Neutrophil (primary cell): ENCODE data around the gene GREM2.

Experiments used
- H3K27ac ChIP-seq: fragments of 200-600 bp; sonication (generic); 2 replicates; pipeline ENCODE4 v1.5.1; 2016; ENCODE audit warnings: mild to moderate bottlenecking, moderate library complexity
- H3K27me3 ChIP-seq: fragments of 200-600 bp; sonication (generic); 2 replicates; pipeline ENCODE4 v1.6.0; 2016; ENCODE audit warnings: mild to moderate bottlenecking
- H3K36me3 ChIP-seq: fragments of 200-600 bp; sonication (generic); 2 replicates; pipeline ENCODE4 v1.5.1; 2017
- H3K4me1 ChIP-seq, 2 experiments: fragments of 200-600 bp in 1 of 2; sonication (generic) in 1 of 2; 1 replicate in 1 of 2; 2 replicates in 1 of 2; pipeline versions ENCODE4 v1.5.1 to v1.6.1; 2013 to 2016; ENCODE audit warnings: low read depth in 1 of 2, low read length in 1 of 2, mild to moderate bottlenecking in 1 of 2, moderate library complexity in 1 of 2; ENCODE audit not compliant: control insufficient read depth in 1 of 2, insufficient read depth in 1 of 2
- H3K4me3 ChIP-seq, 2 experiments: fragments of 200-600 bp in 1 of 2; sonication (generic) in 1 of 2; 1 replicate in 1 of 2; 2 replicates in 1 of 2; pipeline ENCODE4 v1.5.1; 2013 to 2016; ENCODE audit warnings: low read depth in 1 of 2, low read length in 1 of 2, mild to moderate bottlenecking in 1 of 2, moderate library complexity in 1 of 2
- H3K9me3 ChIP-seq: fragments of 200-600 bp; sonication (generic); 2 replicates; pipeline ENCODE4 v1.5.1; 2016
- CTCF ChIP-seq: fragments of 200-600 bp; sonication (generic); IDR thresholded peaks from 2 replicates; pipeline ENCODE4 v1.5.1; 2016; ENCODE audit warnings: antibody characterized with exemption

GREM2 gene

DNA sequence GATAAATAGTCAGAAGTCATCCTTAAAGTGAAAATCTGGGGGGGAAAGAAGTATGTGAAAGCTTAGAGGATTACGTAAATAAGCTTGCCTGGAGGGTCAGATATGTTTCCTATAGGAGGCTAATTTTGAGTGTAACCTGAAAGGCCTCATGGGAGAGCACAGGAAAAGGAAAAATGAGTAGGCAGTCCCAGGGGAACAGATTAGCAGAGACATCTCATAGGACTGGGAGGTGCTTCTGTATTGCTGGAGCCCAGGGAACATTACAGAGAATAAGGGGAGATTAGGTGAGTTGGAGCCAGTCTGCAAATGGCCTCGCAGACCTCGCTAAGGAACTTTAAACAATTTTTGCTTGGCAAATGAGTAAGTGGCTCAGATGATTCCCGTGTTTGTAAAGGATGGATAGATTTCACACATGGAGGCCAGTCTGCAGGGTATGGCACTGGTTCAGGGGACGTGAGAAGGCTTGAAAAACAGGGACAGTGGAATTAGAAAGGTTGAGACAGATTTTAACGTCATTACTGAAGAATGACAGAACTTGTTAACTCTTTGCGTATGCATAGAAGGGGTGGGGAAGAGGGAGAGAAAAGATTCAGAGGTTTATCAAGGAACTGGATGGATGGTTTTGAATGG is 149.1 kb downstream of the GREM2 start:
- Histone ChIP-seq H3K27ac (no peak overlapping the region), H3K4me1 (no peaks in the 10 kb centered on the region), H3K9me3 (no peaks in the 10 kb centered on the region), H3K36me3 (no peaks in the 10 kb centered on the region), H3K4me3 (no peak overlapping the region), H3K27me3 (no peaks in the 10 kb centered on the region)
- no peak for TF ChIP-seq CTCF

DNA sequence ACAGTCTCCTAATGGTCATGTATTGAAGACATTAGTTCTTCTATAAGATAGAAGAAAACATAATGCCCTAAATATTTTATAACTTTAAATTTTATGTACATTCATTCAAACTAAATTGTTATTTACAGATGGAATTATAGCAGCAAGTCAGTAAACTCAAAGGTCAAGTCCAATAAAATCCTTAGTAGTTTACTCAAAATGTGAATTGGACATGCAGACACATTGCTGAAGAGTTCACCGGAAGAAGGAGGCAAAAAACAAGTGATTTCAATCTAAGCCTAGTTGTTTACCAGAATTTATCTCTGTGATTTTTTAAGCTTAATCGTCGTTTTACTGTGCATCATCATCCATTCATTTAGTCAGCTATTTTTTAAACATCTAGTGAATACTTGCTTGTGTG is 149.7 kb downstream of the GREM2 start:
- Histone ChIP-seq H3K27me3 (no peaks in the 10 kb centered on the region), H3K4me3 (no peak overlapping the region), H3K36me3 (no peaks in the 10 kb centered on the region), H3K9me3 (no peaks in the 10 kb centered on the region), H3K27ac (no peak overlapping the region), H3K4me1 (no peaks in the 10 kb centered on the region)
- no peak for TF ChIP-seq CTCF

DNA sequence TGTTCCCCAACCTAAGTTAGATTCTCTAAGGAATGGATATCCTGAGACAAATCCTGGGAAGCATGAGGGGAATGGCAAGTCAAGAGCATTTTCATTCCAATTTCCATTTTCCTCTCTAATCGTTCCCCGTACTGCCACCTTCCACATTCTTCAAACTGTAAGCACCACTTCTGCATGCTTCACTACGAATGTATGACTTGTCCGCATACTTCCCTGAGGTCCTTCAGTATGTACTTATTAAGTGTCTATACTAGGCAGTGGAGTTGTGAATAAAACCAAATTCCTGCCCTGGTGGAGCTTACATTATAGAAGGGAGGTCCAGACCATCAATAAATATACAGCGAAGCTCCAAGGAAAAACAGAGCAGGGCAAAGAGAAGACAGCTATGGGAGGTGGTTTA is 154.8 kb downstream of the GREM2 start:
- no peaks in the 10 kb centered on the region for H3K27me3 ChIP-seq
- no peaks in the 10 kb centered on the region for H3K36me3 ChIP-seq
- TF ChIP-seq CTCF: no peak
- H3K9me3 ChIP-seq: no peaks in the 10 kb centered on the region
- H3K4me1 ChIP-seq: no peaks in the 10 kb centered on the region
- H3K27ac ChIP-seq: no peak overlapping the region
- H3K4me3 ChIP-seq: no peak overlapping the region

GRCh38 chr1:240455228-240455821 is 156.6 kb downstream of the GREM2 start:
- H3K36me3 ChIP-seq: no peaks in the 10 kb centered on the region
- no peaks in the 10 kb centered on the region for H3K4me1 ChIP-seq
- TF ChIP-seq CTCF: no peak
- H3K27me3 ChIP-seq: no peaks in the 10 kb centered on the region
- H3K27ac ChIP-seq: no peak overlapping the region
- no peak overlapping the region for H3K4me3 ChIP-seq
- H3K9me3 ChIP-seq: no peaks in the 10 kb centered on the region

DNA sequence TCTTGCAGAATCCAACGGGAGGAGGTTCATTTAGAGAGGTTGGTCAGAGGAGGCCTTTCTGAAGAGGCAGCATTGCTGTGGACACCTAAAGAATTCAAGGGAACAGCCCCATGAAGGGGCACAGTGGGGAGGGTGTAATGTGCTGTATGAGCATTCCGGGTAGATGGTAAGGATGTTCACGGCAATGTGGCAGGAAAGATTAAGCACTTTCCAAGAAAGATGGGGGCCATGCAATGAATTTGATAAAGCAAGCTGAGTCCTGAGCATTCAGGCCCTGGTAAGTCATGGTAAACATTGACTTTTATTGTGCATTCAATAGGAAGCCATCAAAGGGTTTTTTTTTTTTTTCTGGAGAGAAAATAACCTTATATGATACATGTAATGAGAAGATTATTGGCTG is 166.6 kb downstream of the GREM2 start:
- no peak for TF ChIP-seq CTCF
- Histone ChIP-seq H3K27ac (no peak overlapping the region), H3K9me3 (no peaks in the 10 kb centered on the region), H3K36me3 (no peaks in the 10 kb centered on the region), H3K4me3 (no peak overlapping the region), H3K4me1 (no peaks in the 10 kb centered on the region), H3K27me3 (no peaks in the 10 kb centered on the region)
